Stimulated activated CD4-positive, alpha-beta T cell treated with anti-CD3 and anti-CD28 coated beads, Interleukin-1b, Interleukin-23, amount 100 ng/mL, for 24 hours (primary cell): ENCODE results near the gene HMGCS1.
"Not testable (repeated sequence)": the region's sequence is repeated elsewhere in the genome, so short reads cannot be mapped to it uniquely, and the experiment has no call there.

Experiments
- DNase-seq, 4 experiments: peaks; one replicate each; pipeline ENCODE4 v3.0.0-alpha.2; 2020; ENCODE audit warnings: low read depth in 4 of 4, low spot score in 1 of 4

The HMGCS1 gene

DNA sequence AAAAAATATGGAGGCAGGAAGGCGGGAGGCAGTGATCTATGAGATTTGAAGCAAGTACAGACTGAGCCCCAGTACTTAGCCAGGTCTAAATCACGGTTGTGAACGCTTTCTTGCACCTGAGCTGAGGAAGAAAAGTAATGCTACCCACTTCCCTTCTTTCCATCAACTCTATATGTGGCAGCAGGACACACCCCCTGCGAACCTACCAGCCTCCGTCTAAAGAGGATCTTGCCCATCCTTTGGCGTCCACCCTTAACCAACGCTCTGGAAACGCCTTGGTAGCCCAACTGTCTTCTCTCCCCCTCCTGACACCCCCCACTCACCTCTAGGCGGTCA is 545 bp downstream of the HMGCS1 start:
- no peak for DNase-seq

DNA sequence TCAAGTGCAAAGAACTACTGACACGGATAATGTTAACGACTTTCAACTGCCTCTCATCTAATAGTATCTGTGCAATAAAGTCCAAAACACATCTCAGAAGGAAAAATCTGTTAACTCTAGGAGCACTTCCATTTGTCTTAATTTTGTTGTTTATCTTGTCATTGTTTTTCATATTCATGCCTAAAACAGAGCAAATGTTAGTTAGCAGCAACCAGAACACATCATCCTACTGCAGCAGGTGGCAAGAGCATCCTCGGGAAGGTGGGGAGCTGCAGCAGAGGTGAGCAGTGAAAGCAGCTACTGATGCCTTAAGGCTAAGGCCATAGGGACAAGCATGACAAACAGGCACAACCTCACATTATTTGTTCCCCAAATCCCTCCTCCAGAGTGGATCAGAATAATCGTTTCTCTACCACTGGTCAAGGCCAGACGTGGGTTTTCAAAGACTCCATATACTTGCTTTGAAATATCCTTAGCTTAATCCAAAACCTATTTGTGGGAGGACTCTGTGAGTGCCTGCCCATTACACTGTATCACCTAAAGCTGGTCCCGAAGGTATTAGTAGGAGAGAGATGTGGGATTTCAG is 1.0 kb downstream of the HMGCS1 start:
- DNase-seq, result no peak

DNA sequence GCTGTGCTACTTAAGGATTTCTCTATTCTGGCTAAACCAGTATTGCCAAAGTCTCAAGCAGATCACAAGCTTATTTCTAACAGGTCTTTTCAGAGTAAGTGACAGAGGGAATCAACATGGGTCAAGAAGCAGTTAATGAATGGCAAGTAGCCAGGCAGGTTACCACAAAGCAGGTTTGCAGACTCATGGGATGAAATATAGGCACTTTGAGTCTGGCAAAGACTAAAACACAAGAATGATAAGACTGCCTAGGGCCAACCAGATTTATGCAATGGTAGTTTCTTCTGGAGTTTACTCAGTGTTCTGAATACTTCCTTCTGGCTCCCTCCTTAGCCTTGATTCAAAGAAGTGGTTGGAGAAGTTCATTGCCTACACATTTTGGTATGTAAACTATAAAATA is 3.6 kb downstream of the HMGCS1 start:
- no peak for DNase-seq

DNA sequence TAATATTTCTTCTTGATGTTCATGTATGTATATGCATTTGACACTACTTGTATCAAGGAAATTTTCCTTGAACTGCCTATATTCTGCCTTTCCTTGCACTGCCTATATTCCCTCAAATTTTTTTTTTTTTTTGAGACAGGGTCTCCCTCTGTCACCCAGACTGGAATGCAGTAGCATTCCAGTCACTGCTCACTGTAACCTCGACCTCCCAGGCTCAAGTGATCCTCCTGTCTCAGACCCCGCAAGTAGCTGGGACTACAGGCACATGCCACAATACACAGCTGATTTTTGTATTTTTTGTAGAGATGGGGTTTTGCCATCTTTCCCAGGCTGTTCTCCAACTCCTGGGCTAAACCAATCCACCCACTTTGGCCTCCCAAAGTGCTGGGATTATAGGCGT is 4.1 kb downstream of the HMGCS1 start:
- no peak for DNase-seq

DNA sequence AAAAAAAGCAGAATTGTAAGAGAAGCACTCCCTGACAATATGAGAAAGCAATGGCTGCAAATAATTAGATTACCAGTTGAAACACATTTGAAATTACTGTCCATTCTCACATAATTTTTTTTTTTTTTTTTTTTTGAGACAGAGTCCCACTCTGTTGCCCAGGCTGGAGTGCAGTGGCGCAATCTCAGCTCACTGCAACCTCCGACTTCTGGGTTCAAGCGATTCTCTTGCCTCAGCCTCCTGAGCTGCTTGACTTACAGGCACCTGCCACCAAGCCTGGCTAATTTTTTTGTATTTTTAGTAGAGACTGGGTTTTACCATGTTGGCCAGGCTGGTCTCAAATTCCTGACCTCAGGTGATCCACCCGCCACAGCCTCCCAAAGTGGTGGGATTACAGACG is 6.3 kb downstream of the HMGCS1 start:
- not testable (repeated sequence) for DNase-seq

DNA sequence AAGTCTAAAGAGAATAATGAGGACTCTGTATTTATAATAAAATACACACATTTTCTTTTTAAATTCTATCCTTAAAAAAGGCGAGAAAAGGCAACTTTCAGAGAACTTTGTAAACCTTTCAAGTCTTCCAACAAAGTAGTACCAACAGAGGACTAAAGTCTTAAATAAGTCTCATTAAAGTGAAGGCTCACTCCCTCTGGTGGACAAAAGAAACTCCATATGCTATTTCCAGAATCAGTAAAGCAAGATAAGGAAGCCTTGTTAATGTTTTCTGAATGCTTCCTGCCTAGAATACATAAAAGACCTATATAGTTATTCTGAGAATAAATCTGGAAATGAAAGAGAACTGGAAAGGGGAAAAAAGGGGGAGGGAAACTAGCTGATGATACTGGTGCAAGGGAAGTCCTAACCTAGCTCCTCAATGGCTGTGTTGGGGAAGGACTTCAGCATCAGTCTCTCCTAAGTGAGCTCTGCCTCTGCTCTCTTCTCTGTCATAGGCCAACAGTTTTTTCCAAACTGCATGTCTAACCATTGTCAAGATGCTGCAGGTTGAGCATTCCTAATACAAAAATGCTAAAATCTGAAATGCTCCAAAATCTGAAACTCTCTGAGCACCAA is 7.2 kb downstream of the HMGCS1 start:
- no peak for DNase-seq

DNA sequence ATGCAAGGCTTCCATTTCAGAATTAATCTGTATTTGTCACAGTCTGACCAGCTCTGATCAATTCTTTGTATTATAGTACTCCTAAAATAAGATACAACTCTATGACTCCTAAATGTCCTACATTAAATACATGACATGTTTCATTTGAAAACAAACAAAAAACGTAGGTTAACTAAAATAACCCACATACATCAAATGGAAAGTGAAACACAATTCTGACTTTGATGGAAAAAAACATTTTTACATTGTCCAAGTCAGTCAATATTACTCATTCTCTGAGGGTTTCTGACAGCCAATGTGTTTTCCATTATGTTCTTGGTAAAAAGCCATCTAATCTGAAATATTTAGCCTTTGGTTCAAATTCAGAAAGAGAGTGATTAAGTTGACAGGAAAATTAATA is 8.7 kb downstream of the HMGCS1 start:
- DNase-seq, result no peak

DNA sequence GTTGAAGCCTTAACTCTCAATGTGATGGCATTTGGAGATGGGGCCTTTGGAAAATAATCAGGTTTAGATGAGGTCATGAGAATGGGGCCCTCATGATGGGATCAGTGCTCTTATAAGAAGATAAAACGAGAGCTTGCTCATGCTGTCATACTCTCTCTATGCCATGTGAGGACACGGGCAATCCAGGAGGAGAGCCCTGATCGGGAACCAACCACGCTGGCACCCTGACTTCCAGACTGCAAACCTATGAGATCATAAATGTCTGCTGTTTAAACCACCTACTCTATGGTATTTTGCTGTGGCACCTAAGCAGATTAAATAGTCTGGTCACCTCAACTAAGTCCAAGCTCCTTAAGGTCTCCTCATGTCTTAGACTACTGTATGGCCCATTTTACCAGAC is 10.0 kb downstream of the HMGCS1 start:
- DNase-seq, result no peak

DNA sequence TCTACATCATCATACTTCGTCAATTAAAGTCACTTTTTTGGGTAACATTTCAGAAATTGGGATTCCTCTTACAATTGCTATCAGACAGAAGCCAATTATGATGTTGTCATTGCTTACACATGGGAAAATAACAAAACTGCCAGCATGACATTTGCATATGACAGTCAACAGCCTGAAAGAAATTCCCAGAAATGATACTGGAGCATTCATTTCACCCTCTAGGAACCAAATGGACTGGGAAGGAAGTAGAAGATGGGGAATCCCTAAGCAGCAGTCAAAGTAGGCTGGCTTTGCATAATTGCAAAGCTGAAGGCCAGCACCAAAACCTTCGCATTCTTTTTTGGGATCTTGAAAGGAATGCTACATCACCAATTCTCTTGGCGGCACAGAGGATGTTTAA is 10.7 kb downstream of the HMGCS1 start:
- DNase-seq, result no peak

DNA sequence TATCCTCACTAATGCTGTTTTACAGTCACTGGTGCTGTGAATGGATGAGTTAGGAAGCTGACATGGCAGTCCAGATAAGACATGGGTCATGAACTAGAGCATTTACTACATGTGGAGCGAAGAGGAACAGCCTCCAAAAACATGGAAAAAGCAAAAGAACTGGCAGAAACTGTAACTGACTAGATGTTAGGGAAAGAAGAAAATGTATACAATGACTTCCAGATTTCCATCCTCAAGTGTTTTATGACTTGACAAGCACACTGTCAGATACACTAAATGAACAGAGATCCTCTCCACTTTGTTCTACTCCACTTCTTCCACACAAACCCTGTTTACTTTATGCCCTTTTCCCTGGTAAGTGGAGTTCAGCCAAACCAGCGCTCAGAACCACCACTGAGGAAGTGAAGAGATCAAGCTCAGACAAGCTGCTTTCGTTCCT is 11.5 kb downstream of the HMGCS1 start:
- no peak for DNase-seq

DNA sequence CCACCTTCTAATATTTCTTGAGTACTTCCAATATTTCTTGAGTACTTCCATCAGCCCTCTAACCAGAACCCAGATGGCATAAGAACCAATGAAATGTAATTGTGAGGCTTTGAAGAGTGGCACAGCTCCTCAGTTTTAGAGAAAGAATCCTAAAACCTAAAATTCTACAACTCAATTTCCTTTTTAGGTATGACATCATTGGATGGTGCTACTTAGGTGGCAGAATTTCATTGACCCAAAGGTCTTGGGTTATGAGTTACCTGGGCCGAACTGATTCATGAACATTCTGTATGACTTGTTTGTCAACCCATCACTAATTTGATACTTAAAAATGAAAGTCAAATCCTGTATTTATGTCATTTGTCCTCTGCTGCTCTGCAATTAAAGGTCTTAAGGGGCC is 13.1 kb downstream of the HMGCS1 start:
- no peak for DNase-seq

DNA sequence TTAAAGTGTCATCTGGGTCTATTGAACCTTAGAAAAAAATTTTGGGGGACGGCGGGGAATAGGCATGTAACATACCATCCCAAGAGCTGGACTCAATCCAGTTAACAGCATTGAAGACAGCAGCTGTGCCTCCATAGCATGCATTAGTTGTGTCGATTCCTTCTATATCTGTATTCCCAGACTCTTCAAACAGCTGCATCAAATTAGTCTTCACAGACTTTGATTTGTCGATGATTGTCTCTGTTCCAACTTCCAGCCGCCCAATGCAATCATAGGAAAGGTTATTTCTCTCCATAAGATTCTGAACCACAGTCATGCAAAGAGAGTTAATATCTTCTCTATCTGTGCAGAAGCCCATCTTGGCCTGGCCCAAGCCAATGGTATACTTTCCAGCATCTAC is 14.8 kb downstream of the HMGCS1 start:
- DNase-seq, result no peak

DNA sequence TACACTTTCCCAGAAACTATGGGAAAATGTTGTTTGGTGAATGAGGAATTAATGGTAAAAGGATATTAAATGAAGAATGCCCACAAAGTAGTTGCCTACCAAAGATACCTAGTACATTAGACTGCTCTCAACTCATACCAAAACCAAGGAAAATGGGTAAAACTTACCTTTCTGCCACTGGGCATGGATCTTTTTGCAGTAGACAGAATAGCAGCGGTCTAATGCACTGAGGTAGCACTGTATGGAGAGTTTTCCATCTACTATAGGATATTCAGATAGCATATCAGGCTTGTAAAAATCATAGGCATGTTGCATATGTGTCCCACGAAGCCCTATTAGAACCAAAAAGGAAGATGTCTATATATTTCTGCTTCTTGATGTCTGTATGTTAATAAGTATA is 16.4 kb downstream of the HMGCS1 start:
- no peak for DNase-seq

DNA sequence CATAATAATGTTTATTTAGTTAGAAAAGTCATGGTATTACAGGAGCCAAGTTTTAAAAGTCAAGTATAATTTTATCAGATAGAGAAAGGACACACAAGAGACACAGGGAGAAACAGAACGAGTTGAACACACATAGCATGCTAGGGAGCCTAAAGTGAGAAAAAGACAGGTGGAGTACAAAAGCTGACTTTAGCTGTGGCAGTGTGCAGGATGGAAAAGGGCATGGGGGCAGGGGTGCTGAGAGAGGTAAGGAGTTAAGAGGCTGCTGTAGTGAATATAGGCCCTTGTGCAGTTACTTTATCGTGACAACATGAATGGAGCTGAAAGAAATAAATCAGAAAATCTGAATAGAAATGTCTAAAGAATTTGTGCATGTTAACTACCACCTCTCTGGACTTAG is 18.0 kb downstream of the HMGCS1 start:
- DNase-seq, result no peak

DNA sequence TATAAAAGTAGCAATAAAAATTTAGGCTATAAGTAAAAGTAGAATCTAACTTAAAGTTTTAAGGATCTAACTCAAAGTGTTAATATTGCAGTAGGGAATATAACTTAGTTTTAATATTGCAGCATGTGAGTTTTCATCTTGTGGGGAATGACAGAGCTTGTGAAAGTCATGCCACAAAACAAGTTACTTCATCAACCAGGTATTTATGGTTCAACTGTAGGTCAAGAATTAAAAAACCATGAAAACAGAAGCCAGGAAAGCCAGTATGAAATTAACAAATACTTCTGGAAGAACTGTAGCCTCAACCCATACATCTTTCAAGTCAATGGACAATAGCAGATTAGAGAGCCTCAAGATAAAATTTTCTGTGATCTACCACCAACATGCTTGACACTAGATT is 19.0 kb downstream of the HMGCS1 start:
- no peak for DNase-seq

DNA sequence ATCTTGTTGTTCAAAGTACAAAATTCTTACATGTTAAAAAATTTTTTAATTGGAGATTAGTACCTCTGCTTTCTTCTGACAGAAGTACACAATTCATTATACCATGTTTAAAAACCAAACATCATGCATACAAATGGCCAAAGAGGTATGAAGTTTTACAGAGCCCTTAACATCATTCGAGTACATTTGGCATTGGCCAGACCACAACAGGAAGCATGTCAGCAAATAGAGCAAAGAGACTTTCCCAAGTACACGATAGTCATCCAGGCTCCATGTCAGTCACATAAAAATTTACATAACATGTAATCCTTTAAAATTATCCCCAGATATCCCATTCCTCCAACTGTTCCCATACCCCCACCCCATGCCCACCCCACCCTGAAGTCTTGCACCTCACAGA is 22.5 kb downstream of the HMGCS1 start:
- no peak for DNase-seq

DNA sequence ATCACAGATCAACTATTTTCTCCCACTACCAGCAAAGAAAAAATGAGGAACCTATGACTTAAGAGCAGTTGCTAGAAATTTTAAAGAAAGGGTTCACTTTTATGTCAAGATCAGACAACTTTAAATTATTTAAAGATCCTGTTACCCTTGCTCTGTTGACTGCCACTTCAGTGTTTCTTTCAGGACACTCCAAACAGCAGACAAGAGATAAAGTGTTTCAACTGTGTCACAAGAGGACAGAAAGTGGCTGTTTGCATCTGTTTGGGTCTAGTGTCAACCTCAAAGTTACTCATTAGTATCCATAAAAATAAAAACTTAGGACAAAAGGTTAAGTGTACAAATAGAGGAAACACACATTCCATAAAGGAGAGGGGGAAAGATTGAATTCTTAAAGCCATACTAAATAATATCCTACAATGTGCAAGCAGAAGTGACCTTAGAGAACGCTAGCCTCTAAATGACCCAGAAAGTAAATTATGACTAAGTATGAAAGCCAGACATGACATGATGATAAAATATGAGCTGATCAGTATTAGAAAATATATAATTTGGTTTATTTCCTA is 24.9 kb downstream of the HMGCS1 start:
- no peak for DNase-seq

DNA sequence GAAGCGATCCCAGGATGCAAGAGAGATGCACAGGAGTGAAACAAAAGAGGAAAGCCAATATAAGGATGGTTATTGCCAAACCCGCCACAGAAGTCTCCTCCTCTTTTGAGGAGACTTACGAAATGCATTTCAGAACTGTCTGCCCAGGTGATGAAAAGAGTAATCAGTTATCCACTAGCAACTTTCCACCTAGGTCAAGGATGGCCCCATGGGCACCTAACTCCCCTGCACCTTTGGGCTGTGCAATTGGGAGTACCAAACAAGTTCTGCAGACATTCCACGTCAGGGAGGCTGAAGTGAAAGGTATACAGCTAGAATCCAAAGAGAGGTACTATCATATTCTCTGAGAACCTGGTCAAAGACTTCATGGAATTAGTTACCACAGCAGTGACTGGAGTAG is 25.7 kb downstream of the HMGCS1 start:
- no peak for DNase-seq

DNA sequence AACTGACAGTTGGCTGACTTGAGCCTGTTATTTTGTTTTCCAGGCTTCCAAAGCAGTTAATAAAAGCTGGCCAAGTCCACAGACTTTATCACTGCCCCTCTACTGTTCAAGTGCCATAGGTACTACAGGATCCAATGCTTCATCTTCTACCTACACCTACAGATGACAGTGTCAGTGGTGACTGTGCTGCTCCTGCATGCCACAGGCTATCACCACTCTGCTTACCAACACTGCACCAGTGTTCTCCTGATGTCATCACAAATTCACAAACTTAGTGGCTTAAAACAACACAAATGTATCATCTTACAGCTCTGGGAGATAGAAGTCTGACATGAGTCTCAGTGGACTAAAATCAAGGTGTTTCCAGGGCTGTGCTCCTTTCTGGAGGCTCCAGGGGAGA is 26.6 kb downstream of the HMGCS1 start:
- no peak for DNase-seq

DNA sequence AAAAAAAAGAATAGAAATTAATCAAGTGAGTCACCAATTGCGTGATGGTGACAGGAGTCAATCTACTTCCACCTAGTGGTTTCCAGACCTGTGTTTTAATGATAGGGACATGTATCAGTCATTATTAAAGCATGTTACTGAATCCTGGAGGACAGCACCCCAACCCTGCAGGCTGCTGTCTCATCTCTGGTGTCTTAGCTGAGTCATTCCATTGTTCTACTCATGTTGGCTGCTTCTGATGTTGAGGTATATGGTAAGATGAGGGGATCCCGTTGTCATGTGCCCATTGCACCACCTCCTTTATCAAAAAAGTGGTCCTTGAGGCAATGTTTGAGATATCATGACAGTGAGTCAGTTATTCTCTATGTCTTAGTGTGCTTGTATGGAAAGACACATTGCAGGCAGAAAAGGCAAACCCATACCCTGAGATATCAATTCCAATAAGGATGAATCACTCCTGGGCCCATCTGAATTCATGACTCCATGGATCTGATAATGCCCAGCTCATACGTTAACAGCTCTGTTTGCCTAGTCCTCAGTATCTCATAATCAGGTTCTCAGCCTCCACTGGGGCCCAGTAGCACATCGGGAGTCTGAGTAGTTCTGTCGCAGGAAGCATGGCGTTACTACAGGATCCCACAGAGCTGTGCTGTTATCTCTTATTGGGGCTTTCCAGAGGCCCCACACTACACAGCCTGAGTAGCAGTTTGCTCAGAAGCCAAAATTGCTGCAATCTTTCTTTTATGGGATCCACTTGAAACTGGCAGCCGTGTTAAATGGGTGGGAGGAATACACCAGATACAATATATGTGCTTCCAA is 31.2 kb downstream of the HMGCS1 start:
- DNase-seq, result no peak

DNA sequence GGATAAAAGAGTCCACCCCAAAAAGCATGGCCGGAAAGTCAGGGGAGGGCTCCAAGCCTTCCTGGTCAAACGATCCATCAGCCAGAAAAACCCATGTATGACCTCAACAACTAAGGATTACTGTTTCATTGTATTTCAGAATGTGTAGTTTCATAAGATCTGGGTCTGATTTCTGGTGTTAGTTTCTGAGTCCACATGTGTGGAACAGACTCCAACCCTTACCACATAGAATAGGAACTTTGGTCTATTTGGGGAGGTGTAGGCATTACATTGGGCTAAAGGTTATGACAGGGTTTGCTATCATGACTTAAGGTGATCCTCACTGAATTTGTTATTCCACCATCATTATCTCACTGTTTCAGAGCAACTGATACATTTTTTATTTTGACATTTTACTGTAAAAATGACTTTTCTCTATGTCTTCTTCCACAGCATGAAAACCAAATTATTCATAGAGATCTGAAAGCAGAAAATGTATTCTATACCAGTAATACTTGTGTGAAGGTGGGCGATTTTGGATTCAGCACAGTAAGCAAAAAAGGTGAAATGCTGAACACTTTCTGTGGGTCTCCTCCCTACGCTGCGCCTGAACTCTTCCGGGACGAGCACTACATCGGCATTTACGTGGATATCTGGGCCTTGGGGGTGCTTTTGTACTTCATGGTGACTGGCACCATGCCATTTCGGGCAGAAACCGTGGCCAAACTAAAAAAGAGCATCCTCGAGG is 33.5 kb downstream of the HMGCS1 start:
- DNase-seq, result no peak

DNA sequence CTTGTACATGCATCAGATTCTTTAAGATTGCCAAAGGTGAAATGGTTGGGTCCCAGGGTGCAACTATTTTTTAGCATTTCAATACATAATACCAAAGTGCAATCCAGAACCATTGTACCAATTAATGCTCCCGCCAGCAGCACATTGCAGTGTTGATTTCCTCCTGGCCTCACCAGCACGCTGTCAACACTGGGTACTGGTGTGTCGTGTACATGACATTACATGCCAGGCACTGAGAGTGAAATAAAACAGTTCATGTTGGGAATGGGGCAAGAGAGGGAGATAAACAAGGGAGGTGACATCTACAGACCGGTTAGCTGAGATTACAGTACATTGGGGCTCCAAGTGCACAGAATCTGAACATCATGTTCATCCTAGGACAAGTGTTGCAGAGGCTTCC is 37.8 kb downstream of the HMGCS1 start:
- DNase-seq, result no peak
